Measurements from ENCODE around the gene CNNM1.

CNNM1 gene

DNA sequence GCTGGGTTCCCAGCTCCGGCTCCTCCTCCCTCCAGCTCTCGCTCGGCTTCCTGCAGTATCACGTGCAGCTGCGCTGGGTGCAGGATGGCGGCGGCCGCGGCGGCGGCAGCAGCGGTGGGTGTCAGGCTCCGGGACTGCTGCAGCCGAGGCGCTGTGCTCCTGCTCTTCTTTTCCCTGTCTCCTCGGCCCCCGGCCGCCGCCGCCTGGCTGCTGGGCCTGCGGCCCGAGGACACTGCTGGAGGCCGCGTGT is at the start of gene CNNM1:
Gene CNNM1 (plus strand): TSS at position 53 of the 250 bp plus-strand sequence. CDS start 32 bp downstream, at position 85.
- DNase-seq (ENCODE audit: low read depth in 3 of 3, low spot score in 1 of 3) = no peak

DNA sequence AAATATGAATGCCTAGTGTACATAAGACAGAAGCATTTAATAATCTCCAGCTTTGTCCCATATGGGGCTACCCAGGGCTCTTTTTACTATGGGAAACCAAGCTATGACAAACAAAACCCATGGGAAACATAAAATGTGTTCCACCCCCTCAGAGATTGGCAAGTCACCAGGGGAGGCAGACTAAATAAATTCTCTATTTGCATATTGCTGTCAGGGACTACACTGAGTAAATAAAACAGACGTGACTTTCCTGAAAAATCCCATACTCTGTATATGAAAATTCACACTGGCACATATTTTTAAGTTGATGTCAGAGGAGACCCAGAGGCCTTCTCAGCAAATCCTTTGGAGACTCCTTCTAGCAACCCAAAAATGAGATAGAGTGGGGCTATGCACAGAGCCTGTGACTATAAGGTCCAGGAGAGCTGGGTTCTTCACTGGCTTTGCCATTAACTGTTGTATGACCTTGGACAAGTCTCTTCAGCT is 49.5 kb upstream of the CNNM1 start:
- DNase-seq (ENCODE audit: low read depth in 3 of 3, low spot score in 1 of 3) = no peak

DNA sequence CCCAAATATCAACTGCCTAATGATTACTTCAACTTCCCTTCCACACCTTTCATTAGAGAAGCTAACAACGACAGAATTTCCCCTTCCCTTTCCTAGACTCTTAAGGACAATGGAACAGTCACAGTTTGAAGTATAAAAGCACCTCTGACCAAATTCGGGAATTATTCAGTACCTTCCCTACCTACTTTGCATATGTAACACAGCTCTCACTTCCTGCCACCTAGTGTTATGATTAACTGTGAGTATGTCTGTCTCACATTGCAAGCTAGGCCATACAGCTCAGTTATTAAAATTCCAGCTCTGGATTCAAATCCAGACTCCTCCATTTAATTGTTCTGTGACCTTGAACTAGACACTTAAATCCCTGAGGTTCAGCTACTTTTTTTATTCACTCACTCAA is 48.7 kb upstream of the CNNM1 start:
- DNase-seq (ENCODE audit: low read depth in 3 of 3, low spot score in 1 of 3) = no peak

DNA sequence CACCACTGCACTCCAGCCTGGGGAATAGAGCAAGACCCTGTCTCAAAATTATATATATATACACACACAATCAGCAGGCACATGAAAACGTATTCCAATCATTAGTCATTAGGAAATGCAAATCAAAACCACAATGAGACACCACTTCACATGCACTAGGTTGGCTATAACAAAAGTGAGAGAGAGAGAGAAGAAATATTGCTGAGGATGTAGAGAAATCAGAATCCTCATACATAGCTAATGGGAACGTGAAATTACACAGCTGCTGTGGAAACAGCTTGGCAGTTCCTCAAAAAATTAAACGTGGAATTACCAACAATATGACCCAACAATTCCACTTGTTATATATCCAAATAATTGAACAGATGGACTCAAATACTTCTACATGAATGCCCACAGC is 43.3 kb upstream of the CNNM1 start:
- DNase-seq (ENCODE audit: low read depth in 3 of 3, low spot score in 1 of 3) = no peak

DNA sequence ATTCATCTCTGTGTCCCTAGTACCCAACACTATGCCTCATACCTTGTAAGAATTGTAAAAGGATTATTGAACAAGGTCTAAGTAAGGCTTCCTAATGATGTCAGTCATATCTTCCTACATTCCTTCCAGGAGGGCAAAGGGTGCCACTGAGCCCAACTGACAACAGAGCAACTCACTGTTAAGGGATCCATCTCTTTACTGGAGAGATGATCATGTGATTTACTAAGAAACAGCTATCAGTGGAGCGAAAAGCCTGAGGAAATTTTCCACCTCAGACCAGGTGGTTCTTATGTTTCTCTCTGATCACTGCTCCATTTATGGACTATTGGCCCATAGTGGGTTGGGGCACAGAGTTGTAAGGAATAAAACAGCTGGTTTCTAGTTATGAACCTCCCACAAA is 38.9 kb upstream of the CNNM1 start:
- no peak for DNase-seq (ENCODE audit: low read depth in 3 of 3, low spot score in 1 of 3)

DNA sequence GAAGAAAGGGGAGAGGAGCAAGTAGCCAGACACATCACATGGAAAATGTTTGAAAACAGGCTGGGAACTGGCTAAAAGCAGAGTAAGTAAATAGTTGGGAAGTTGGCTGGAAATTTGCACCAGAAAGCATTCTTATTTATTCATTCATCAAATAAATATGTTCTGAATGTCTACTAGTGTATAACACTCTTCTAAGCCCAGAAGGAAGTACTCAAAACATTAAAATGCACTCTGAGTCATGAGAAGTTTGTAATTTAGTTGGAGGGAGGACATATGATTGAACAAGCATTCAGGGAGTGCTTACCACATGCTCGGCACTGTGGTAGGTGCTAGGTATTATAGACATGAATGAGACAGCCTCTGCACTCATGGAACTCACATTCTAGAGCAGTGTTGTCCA is 37.0 kb upstream of the CNNM1 start:
- DNase-seq (ENCODE audit: low read depth in 3 of 3, low spot score in 1 of 3) = no peak

DNA sequence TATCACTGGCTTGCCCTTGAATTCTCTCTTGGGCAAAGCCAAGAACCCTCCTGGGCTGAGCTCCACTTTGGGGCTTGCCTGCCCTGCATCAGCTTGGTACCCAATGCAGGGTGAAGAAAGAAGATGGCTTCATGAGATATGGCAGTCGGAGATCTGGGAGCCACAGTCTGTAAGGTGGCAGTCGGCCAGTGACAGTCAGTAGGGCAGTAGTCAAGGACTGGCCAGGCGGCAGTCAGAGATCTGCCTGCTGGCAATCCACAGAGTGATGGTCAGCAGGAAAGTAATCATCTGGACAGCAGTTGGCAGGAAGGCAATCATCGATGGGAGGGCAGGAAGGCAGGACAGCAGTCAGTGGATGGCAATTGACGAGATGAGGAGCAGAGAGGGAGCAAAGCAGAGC is 32.6 kb upstream of the CNNM1 start:
- no peak for DNase-seq (ENCODE audit: low read depth in 3 of 3, low spot score in 1 of 3)

DNA sequence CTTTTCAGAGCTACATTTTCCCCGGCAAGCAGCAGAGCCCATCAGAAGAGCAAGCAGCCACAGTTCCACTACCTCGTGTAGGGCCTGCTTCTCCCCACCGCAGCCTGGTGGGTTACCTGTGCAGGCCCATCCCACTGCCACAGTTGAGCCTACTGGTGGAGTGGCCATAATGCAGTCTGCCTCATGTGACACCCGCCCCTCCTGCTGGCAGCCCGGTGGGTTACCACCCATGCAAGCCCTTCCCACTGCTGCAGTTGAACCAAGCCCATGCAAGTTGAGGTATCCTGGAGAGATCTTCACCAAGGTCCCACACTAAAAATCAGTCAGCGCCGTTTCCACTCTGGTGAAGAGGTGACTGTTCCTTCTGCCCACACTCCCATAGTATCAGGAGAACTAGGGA is 32.1 kb upstream of the CNNM1 start:
- DNase-seq (ENCODE audit: low read depth in 3 of 3, low spot score in 1 of 3) = no peak

DNA sequence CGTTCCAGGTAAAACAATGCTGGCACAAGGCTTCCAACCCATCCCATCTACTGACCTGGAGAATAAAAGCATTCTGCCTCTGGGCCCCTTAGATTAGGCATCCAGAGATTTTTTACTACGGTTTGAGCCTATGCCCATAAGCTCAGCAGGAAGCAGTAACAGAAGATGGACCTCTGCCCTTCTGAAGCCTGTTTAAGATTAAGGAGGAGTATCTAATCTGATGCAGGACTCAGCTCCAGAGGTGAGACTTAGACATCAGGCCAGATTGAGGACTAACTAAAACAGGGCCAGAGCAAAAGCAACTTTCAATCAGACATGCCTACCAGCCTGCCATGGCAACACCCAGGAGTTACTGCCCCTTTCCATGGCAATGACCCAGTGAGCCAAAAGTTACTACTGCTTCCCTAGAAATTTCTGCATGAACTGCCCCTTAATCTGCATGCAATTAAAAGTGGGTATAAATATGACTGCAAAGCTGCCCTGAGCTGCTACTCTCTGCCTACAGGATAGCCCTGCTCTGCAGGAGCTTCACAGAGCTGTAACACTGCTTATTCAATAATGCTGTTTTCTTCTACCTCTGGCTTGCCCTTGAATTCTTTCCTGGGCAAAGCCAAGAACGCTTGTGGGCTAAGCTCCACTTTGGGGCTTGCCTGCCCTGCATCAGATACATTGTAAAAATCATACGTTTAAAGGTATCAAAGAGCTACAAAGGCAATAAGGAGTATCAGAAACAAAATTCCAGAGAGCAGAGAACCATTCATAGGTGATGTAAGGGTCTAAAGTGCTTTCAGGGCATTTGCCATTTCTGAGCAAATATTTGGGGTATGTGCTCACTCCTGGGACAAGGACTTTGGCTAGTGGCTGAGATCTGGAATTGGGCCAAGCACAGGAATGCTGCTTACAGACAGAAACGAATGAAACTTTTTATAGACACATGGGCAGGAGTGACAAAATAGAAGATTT is 25.0 kb upstream of the CNNM1 start:
- no peak for DNase-seq (ENCODE audit: low read depth in 3 of 3, low spot score in 1 of 3)

DNA sequence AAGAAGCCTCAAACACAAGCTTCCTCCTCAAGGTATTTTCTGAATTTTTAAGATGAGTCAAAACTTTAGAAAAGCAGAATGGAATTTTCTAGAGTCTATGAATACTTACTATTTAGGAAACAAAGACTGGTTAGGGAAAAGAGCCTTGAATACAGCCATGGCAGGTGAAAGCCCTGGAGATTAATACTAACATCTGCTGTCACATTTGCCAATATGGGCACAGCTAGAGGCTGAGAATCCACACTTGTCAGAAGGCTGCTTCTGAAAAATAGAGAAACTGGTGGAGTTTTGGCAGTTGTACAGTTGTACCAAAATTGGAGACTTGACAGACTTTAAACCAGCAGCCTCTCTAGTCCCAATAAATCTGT is 24.3 kb upstream of the CNNM1 start:
- no peak for DNase-seq (ENCODE audit: low read depth in 3 of 3, low spot score in 1 of 3)

DNA sequence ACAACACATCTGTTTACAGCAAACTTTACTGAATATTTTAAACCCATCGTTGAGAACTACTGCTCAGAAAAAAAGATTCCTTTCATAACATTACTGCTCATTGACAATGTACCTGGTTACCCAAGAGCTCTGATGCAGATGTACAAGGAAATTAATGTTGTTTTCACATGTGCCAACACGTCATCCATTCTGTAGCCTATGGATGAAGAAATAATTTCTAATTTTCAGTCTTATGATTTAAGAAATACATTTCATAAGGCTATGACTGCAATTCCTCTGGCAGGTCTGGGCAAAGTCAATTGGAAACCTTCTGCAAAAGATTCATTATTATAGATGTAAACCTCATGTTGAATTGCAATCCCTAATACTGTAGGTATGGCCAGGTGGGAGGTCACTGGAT is 16.7 kb upstream of the CNNM1 start:
- no peak for DNase-seq (ENCODE audit: low read depth in 3 of 3, low spot score in 1 of 3)

DNA sequence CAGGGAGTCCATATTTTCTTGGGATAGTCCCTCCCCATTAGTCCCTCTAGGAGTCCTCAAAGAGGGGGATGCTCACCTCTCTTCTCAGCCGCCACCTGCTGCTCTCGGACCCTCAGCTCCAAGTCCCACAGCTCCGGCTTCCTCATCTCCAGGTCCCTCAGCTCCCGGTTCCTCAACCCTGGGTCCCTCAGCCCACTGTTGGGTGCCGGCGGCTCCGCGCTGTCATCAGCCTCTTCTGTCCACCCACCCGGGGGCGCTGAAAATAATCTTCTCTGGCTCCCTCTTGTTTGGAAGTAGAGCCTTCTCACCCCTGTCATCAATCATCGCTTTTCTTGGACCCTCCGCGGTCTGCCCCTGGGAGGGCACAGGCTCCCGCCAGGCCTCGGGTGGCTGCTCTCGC is 13.3 kb upstream of the CNNM1 start:
- no peak for DNase-seq (ENCODE audit: low read depth in 3 of 3, low spot score in 1 of 3)

DNA sequence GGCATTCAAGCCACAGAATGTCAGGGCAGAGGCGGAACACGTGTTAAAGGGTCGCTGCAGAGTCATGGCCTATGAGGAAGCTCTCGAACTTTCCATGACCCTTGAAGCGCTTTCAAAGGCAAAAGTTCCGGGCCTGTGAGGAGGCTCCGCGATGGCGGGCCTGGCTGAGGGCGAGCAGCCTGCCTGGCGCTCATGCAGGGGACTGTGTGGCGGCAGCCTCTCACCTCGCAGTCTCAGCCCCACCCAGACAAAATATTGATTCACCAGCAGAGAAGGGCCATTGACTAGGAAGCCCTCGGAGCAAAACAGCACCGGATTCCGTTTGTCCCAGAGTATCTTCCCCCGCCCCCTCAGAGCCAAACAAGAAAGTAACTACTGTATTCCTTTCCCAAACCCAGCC is 12.8 kb upstream of the CNNM1 start:
- DNase-seq (ENCODE audit: low read depth in 3 of 3, low spot score in 1 of 3) = no peak

DNA sequence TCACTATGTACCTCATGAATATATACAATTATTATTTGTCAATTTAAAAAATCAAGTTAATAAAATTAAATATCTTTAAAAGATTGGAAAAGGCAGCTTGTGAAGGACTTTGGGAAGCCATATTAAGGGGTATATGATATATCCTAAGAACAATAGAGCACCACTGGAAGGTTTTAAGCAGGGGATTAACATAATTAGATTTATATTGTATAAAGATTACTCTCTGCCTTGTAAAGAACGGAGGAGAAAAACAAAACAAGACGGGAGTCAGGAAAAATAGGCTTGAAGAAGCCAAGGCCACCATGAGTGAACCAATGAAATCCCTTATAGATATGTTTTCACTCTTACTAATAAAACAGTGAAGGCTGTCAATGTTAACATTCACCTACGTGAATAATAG is 11.1 kb upstream of the CNNM1 start:
- no peak for DNase-seq (ENCODE audit: low read depth in 3 of 3, low spot score in 1 of 3)

DNA sequence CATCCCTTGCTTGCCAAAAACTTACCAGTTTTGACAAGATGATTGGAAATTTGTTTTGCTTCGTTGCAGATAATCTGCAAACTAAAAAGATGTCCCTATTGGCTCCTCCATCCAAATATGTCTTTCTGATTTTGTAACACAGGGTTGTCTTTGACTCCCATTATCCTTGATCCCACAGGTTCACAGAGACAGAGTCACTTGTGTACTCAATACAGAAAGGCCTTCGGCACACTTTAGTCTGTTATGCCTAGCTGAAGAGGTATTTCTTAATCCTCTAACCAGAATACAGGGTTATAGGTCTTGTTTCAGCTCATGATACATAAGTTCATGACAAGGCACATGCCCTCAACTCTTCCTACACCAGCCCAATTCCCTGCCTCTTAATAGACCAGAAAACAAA is 10.7 kb upstream of the CNNM1 start:
- no peak for DNase-seq (ENCODE audit: low read depth in 3 of 3, low spot score in 1 of 3)

DNA sequence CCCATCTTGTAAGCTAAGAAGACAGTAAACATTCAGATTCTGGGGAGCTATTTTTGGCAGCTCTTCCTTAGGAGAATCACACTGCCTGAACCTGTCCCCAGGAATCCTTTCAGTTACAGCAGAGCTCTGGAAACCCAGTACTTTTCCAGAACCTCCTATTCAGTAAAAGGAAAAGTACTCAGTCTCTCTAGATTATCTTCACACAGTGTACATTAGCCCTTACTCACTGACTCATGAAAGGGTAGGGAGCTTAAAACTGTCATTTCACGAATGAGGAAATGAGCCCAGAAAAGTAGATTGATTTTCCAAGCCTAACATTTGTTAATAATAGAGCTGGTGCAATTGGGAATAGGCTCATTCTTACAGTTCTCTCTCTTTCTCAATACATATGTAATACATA is 3.9 kb upstream of the CNNM1 start:
- no peak for DNase-seq (ENCODE audit: low read depth in 3 of 3, low spot score in 1 of 3)

DNA sequence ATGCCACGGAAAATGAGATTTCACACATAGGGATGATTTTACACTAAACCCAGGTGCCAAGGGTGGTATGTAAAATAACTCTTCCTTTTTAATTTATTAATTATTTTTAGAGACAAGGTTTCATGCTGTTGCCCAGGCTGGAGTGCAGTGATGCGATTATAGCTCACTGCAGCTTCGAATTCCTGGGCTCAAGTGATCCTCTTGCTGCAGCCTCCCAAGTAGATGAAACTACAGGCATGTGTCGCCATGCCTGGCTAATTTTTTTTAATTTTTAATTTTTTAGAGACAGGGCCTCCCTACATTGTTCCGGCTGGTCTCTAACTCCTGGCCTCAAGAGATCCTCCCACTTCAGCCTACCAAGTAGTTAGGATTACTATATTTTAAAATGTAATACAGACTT is 2.3 kb upstream of the CNNM1 start:
- no peak for DNase-seq (ENCODE audit: low read depth in 3 of 3, low spot score in 1 of 3)

DNA sequence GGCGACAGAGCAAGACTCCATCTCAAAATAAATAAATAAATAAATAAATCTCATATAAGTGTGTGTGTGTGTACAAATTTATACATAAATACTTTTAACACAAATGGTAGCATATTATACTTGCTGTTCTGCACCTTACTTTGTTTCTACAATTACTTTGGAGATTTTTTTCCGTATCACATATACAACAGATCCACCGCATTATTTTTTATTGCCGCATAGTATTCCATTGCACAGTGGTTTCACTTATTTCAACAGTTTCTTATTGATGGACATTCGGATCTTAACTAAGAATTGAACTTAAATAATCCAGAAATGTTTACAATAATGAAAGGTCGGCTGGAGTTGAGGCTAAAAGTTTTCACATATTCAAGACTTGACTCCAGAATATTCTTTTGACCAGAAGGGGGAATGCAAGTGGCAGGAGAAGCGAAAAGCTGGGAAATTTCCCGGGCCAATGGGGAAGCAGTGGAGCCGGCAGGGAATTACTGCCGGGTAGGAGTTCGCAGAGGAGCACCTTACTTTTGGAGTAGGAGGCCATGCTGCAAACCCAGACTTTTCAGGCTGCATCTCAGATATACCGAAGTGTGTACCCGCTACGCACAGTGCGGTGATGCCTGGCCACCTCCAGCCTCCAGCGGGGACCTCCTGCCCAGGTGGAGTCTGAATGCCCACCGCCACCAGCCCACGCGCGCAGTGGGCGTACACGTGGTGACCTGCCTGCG is 415 bp upstream of the CNNM1 start:
- DNase-seq (ENCODE audit: low read depth in 3 of 3, low spot score in 1 of 3) = no peak

DNA sequence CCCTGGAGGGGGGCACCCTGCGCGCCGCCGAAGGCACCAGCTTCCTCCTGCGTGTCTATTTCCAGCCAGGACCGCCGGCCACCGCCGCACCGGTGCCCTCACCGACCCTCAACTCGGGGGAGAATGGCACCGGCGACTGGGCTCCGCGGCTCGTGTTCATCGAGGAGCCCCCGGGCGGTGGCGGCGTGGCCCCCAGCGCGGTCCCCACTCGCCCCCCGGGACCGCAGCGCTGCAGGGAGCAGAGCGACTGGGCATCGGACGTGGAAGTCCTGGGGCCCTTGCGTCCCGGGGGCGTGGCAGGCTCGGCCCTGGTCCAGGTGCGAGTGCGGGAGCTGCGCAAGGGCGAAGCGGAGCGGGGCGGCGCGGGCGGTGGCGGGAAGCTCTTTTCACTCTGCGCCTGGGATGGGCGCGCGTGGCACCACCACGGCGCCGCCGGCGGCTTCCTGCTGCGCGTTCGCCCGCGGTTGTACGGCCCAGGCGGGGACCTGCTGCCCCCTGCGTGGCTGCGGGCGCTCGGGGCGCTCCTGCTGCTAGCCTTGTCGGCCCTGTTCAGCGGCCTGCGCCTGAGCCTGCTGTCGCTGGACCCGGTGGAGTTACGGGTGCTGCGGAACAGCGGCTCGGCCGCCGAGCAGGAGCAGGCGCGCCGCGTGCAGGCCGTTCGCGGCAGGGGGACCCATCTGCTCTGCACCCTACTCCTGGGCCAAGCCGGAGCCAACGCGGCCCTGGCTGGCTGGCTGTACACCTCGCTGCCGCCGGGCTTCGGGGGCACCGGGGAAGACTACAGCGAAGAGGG is 594 bp downstream of the CNNM1 start:
- DNase-seq (ENCODE audit: low read depth in 3 of 3, low spot score in 1 of 3) = no peak

DNA sequence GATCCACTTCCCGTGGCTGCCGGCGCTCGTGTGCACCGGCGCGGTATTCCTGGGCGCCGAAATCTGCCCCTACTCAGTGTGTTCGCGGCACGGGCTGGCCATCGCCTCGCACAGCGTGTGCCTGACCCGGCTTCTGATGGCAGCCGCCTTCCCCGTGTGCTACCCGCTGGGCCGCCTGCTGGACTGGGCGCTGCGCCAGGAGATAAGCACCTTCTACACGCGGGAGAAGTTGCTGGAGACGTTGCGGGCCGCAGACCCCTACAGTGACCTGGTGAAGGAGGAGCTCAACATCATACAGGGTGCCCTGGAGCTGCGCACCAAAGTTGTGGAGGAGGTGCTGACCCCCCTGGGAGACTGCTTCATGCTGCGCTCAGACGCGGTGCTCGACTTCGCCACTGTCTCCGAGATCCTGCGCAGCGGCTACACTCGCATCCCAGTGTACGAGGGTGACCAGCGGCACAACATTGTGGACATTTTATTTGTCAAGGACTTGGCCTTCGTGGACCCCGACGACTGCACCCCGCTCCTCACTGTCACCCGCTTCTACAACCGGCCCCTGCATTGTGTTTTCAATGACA is 1.3 kb downstream of the CNNM1 start:
- no peak for DNase-seq (ENCODE audit: low read depth in 3 of 3, low spot score in 1 of 3)

DNA sequence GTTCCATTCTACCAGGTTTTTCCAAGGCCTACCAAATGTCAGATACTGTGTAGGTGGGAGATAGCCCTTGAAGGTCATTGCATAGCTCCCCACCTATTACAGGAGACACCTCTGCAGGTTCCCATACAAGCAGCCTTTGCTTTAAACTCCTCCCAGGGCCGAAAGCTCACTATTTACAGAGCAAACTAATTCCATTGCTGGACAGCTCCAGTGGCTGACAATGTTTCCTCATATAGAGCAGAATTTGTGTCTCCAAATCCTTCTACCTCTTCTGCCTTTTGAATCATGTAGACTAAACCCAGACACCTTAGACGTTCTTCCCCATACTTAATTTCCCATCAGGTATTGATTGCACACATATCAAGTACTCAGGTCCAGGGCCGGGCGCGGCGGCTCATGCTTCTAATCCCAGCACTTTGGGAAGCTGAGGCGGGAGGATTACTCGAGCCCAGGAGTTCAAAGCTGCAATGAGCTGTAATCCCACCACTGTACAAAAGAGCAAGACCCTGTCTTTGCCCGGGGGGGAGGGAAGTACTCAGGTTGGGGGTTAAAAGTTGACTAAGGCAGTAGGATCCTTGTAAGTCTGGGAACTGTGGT is 2.1 kb downstream of the CNNM1 start:
- DNase-seq (ENCODE audit: low read depth in 3 of 3, low spot score in 1 of 3) = no peak

Data from stimulated activated CD4-positive, alpha-beta T cell treated with anti-CD3 and anti-CD28 coated beads, TNF-alpha, amount 100 ng/mL, for 1 hour (primary cell).